ENCODE measurements around the gene LIM2.
"Not testable (repeated sequence)": the region's sequence is repeated elsewhere in the genome, so short reads cannot be mapped to it uniquely, and the experiment has no call there.

Gene LIM2, protein sequence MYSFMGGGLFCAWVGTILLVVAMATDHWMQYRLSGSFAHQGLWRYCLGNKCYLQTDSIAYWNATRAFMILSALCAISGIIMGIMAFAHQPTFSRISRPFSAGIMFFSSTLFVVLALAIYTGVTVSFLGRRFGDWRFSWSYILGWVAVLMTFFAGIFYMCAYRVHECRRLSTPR

DNA sequence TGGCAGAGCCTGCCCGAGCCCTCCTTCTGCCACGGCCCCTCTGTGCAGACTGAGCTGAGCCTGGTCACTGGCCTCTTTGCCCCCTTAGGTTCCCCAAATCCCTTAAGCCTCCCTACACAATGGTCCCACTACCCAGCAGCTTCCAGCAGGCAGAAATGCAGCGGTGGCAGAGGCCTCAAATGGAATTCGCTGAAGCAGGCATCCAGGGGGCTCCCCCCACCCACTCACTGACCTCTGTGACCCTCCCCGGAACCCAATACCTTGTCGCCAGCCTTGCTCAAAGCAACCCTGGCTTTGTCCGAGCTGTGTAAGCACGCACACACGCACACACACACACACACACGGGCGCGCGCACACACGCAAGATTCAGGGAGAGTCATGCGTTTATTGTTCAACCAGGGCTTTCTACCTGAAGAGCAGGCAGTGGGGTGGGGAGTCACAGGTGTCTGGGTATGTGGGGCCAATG lies at the start of gene LIM2:
LIM2 (minus strand) TSS at position 51 of the 466 bp plus-strand sequence. CDS start 531 bp downstream, outside the sequence.
- no peak for DNase-seq

GRCh38 chr19:51434456-51434855 lies 46.7 kb upstream of the LIM2 start:
- DNase-seq = no peak

GRCh38 chr19:51433043-51433442 lies 45.3 kb upstream of the LIM2 start:
- DNase-seq = no peak

- no peak for DNase-seq
Observed at GRCh38 chr19:51431124-51431523, 43.4 kb upstream of the LIM2 start.

DNA sequence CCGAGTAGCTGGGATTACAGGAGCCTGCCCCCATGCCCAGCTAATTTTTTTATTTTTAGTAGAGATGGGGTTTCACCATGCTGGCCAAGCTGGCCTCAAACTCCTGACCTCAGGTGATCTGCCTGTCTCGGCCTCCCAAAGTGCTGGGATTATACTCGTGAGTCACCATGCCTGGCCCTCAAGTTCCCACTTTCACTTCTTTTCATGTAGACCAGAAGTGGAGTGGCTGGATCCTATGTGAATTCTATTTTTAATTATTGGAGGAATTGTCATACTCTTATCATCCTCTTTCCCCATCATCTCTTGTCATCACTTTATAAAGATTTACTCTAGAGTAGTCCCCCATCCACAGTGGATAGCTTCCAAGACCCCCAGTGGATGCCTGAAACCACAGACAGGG lies 42.4 kb upstream of the LIM2 start:
- no peak for DNase-seq

DNA sequence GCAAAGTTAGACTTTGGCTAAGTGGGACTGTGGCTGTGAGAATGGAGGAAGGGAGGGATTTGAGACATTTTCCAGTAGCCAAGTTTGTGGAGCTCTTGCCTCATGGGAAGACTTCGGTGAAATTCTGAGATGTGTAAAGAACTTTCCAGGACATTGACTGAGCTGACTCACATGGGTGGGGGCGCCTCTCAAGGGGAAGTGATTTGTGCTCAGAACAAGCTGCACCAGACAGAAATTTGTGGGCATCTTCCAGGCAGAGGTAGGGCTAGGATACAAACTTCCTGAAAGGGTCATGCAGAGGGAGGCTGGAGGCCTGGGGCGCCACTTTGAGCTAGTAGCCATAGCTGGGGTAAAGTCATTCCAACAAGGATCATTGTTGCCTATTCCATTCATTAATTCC lies 39.4 kb upstream of the LIM2 start:
- no peak for DNase-seq

- DNase-seq = peak; percentile 72
Observed at GRCh38 chr19:51422053-51422448, 34.3 kb upstream of the LIM2 start.

DNA sequence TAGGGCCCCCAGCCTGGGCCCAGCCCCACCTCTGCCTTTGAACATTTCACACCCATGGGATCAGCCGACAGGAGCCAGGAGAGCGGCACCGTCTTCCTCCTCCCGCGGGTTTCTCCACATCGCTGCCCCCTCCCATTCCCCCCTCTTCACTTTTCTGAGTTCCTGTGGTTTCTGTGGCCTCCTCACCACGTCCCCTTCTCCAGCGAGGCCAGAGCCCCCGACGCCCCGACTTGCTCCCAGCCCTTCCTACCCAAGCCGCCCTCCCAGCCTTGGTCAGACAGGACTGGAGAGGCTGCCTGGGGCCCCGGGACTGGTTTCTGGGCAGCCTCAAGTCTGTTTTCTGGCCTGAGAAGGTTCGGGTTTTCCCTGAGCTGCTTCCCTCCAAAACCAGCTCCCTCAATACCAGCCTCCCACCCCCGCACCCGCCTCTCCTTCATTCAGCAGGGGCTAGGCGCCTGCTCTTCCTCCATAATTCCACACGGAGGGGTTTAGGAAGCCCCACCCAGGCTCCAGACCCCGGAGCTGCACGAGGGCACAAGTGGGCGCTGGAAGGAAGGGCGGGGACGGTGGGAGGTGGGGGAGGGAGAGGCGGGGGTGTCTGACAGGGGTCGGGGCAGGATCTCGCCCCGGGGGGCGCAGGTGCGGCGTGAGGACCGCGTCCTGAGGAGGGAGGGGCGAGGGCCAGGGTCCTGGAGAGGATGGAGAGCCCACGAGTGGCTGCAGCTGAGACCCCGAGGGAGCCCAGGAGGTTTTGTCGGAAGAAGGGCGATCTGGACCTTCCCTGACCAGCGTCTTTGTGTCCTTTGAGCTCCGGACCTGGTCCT lies 33.7 kb upstream of the LIM2 start:
- DNase-seq = no peak

DNA sequence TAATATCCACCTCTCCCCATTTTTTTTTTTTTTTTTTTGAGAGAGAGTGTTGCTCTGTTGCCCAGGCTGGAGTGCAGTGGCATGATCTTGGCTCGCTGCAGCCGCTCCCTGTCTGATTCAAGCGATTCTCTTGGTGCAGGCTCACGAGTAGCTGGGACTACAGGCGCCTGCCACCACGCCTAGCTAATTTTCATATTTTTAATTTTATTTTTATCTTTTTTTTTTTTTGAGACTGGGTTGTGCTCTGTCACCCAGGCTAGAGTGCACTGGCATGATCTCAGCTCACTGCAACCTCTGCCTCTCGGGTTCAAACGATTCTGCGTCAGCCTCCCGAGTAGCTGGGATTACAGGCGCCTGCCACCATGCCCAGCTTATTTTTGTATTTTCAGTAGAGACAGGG lies 32.7 kb upstream of the LIM2 start:
- not testable (repeated sequence) for DNase-seq

- no peak for DNase-seq
Observed at GRCh38 chr19:51418707-51419106, 30.9 kb upstream of the LIM2 start.

DNA sequence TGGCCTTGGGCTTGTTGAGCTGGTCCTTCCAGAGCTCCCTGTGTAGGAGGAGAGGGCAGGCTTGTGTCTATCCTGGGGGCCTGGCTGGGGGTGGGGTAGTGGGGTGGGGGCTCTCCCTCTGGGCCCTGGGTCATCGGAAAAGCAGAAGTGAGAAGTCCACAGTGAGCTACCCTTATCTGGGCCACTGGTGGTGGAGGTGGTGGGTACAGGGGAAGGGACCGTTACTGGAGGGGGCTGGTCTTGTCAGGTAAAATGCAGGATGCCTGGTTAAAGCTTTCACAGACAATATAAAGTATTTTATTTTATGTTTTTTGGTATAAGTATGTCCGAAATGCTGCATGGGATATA lies 30.0 kb upstream of the LIM2 start:
- DNase-seq = no peak

DNA sequence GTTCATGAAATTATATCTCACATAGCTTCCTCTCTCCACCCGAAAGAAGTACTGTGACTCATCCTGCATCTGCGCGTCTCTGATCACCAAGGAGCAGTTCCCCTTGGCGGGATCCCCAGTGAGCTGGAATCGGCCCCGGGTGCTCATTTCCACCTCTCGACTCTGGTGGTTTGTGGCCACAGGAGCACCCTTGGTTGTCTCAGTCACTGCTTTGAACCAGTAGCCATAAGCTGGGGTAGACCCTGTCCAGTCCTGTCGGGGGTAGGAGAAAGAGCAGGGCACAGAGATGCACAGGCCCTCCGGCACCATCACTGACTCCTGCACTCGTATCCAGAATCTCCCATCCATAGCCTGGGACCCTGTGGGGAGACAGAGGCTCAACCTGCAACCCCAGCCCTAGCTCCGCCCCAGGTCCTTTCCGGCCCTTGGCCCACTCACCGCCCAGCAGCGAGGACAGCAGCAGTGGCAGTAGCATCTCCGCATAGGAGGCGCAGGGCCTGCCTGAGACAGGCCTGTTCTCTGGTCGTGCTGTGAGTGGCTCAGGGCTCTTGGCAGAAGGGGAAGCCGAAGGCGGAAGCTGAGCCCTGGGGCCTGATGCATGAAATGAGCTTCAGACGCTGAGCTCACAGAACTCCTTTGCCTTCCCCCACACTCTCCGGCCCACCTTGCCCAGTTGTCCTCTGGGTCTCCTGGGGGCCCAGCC lies 29.5 kb upstream of the LIM2 start, which contains the start of gene SIGLEC10:
SIGLEC10 (minus strand) TSS at position 536 of the 703 bp plus-strand sequence; CDS start at position 475, 61 bp downstream.
- peak; percentile 28 for DNase-seq

GRCh38 chr19:51416422-51416821 lies 28.6 kb upstream of the LIM2 start:
- not testable (repeated sequence) for DNase-seq

- DNase-seq = no peak
Observed at GRCh38 chr19:51415187-51415586, 27.4 kb upstream of the LIM2 start.

- DNase-seq = no peak
Observed at GRCh38 chr19:51410950-51411748, 23.4 kb upstream of the LIM2 start.

DNA sequence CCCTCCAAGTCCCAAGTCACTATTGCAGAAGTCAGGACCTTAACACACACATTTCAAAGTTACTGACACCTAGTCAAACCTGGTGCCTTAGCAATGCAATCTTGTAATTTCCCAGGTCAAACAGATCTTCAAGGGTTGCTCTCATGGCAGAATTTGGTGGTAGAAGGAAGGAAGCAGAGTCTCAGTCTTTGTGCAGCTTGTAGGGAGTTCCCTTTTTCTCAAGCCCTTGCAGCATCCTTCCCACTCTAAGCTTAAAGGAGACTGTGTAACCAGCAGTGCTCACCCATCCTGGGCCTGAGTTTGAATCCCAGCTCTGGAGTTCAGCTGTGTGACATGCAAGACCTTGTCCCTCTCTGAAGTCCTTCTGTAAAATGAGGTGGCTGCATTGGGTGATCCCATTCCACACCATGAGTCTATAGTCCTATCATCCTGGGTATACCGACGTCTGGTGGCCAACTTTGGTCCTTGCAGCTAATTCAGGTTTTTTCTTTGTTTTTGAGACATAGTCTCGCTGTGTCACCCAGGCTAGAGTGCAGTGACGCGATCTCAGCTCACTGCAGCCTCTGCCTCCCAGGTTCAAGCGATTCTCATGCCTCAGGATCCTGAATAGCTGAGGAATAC lies 19.8 kb upstream of the LIM2 start:
- DNase-seq = peak; percentile 37

- no peak for DNase-seq
Observed at GRCh38 chr19:51402117-51402516, 14.3 kb upstream of the LIM2 start.

- DNase-seq = not testable (repeated sequence)
Observed at GRCh38 chr19:51399936-51400335, 12.2 kb upstream of the LIM2 start.

DNA sequence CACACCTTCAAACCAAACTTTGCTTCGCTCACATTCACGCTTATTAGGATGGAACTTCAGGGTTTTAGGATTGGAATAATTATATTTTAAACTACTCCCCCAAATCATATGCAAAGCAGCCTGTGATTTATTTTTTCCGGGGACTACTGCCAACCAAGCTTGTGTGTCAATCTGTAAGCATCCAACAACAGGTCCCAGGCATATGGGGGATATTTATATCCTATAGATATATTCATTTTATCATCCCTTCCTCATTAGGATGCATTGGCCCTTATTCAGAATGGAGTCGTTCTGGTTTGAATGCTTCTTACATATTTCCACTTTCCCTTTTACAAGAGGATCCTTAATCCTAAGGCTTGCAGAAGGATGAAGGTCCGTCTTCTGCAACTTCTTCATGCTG lies 11.5 kb upstream of the LIM2 start:
- DNase-seq = no peak

DNA sequence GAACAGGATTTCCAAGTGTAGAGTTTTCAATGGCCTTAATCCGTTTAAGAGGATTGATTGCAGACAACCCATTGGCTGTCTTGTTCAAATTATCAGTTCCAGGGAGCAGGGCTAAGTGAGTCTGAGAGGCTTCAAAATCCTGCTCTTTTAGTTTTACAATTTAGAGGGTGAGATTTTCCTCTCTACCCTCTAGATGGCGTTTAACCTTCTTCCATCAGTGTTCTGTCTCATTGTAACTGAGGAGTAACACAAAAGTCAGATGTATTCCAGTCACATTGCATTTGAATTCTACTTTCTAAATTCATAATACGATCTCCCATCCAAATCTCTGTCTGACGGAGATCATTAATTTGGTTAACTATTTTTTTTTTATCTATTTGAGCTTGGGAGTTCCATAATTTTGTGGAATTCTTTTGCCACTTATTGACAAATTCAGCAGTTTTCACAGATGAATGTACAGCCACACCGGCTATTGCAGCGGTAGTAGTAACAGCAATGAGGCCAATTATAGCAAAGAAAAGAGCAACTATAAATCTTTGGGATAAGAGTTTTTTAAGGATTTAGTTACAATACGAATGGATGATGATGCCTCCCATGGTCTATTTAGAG lies 10.4 kb upstream of the LIM2 start:
- peak; percentile 31 for DNase-seq

- DNase-seq = not testable (repeated sequence)
Observed at GRCh38 chr19:51397453-51397852, 9.7 kb upstream of the LIM2 start.

DNA sequence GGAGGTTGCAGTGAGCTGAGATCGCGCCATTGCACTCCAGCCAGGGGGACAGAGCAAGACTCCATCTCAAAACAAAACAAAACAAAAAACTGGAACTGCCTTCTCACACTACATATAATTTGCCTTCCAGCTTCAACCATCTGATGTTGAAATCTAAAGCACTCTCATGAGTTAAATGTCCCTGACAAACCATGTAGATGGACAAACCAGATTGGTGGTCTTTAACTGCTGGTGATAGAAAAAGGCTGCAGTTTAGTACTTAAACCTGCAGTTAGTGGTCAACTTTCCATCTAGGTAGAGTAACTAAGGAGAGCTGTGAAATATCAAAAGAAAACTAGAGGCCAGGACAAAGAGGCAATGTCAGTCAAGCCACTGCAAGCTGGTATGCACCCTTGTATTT lies 8.4 kb upstream of the LIM2 start:
- DNase-seq = no peak
